ENCODE measurements around the gene LCN6. TPM values are rescaled to one million over a fixed set of nuclear protein-coding genes. Genes with fewer than 3 reads are reported as not detected.
A peak's percentile ranks its signal among the peaks of the same experiment; 100 is the strongest.

LCN6 gene
- total and polyA plus RNA-seq, 2 of the 13 experiments (the other 11 are each of a cell fraction or from before 2014, with no cell fraction given): not detected

- TF ChIP-seq ZBED4 (CRISPR knock-in tag; IDR thresholded peaks at IDR 0.05; ENCODE audit: borderline replicate concordance) (peak; percentile 56; the same call in 1 of the 2 replicates), CENPT (CRISPR knock-in tag; IDR thresholded peaks at IDR 0.05; ENCODE audit: low read depth) (no peak), BCLAF1 (IDR thresholded peaks at IDR 0.05) (no peak), TSC22D2 (CRISPR knock-in tag; IDR thresholded peaks at IDR 0.05; ENCODE audit: borderline replicate concordance) (peak; percentile 88; the same call in 1 of the 2 replicates), NR2F1 (CRISPR knock-in tag; IDR thresholded peaks at IDR 0.05) (peak in 1 of 2 experiments; percentile 45; a peak in 1 of 4 replicates), NCOA5 (CRISPR knock-in tag; IDR thresholded peaks at IDR 0.05) (no peak), CEBPB (IDR thresholded peaks at IDR 0.05; ENCODE audit: borderline replicate concordance, low read depth, low read length) (no peak), GLI4 (CRISPR knock-in tag; IDR thresholded peaks at IDR 0.05; ENCODE audit: borderline replicate concordance) (0 out of 2 replicates have a peak, but pooled peaks have one; percentile 20), ZBTB46 (CRISPR knock-in tag; IDR thresholded peaks at IDR 0.05; ENCODE audit: borderline replicate concordance) (no peak), ZNF670 (CRISPR knock-in tag; IDR thresholded peaks at IDR 0.05; ENCODE audit: borderline replicate concordance) (no peak; the same call in 1 of the 2 replicates), FIP1L1 (IDR thresholded peaks at IDR 0.05; ENCODE audit: borderline replicate concordance, insufficient read depth, low read depth, low read length) (no peak), ZNF383 (CRISPR knock-in tag; IDR thresholded peaks at IDR 0.05; ENCODE audit: borderline replicate concordance) (no peak), SMAD1 (CRISPR knock-in tag; IDR thresholded peaks at IDR 0.05; ENCODE audit: borderline replicate concordance, low read depth) (no peak), MEF2D (CRISPR knock-in tag; IDR thresholded peaks at IDR 0.05) (no peak; the same call in 1 of the 2 replicates), FOSL1 (CRISPR knock-in tag; IDR thresholded peaks at IDR 0.05; ENCODE audit: borderline replicate concordance) (0 out of 2 replicates have a peak, but pooled peaks have one; percentile 33), ZNF772 (CRISPR knock-in tag; IDR thresholded peaks at IDR 0.05) (peak; percentile 91), TCF12 (IDR thresholded peaks at IDR 0.05) (no peak), TCF12 (CRISPR knock-in tag; IDR thresholded peaks at IDR 0.05) (peak; percentile 73; the same call in 1 of the 2 replicates), ZMYM4 (CRISPR knock-in tag; IDR thresholded peaks at IDR 0.05) (peak; percentile 96), IKZF4 (CRISPR knock-in tag; IDR thresholded peaks at IDR 0.05; ENCODE audit: borderline replicate concordance, low read depth, not compliant biosample characterization) (peak; percentile 72), ZNF24 (IDR thresholded peaks at IDR 0.05) (peak; percentile 64; the same call in 1 of the 2 replicates)
Measured at GRCh38 chr9:136728080-136728547, 20.2 kb downstream of the LCN6 start (continued).
